ENCODE measurements around the gene CLPSL1. TPM values are rescaled to one million over a fixed set of nuclear protein-coding genes. Genes with fewer than 3 reads are reported as not detected.
"Not testable (repeated sequence)": the region's sequence is repeated elsewhere in the genome, so short reads cannot be mapped to it uniquely, and the experiment has no call there.

The CLPSL1 gene
- not detected in 2 replicates for total RNA-seq (ENCODE audit: low replicate concordance)
- long read RNA-seq, result 0 reads

GRCh38 chr6:35780719-35781118 lies at the start of gene CLPSL1:
CLPSL1 (plus strand) TSS chr6:35781019; CDS start chr6:35781111, 92 bp downstream.
- H3K27me3 Mint-ChIP-seq, result peaks cover 25% of the 10 kb centered on the region
- DNase-seq (ENCODE audit: extremely low spot score, unreplicated experiment), result no peak
- no peaks in the 10 kb centered on the region for H3K9me3 Mint-ChIP-seq
- H3K4me1 Mint-ChIP-seq (ENCODE audit: unreplicated experiment), result peaks cover 3% of the 10 kb centered on the region
- no peak within 1 kb of the TSS for H3K4me3 Mint-ChIP-seq
- H3K27ac Mint-ChIP-seq, result no peak within 1 kb of the TSS
- H3K36me3 Mint-ChIP-seq, result no peaks in the 10 kb centered on the region
- no peak for TF ChIP-seq CTCF (conservative IDR thresholded peaks at IDR 0.05)

- H3K4me1 Mint-ChIP-seq (ENCODE audit: unreplicated experiment), result peaks cover 34% of the 10 kb centered on the region
- no peak for TF ChIP-seq CTCF (conservative IDR thresholded peaks at IDR 0.05)
- peak overlapping the region; percentile 96 for H3K4me3 Mint-ChIP-seq
- peaks cover 10% of the 10 kb centered on the region for H3K27me3 Mint-ChIP-seq
- H3K36me3 Mint-ChIP-seq, result no peaks in the 10 kb centered on the region
- peak overlapping the region; percentile 58 for H3K27ac Mint-ChIP-seq
- no peaks in the 10 kb centered on the region for H3K9me3 Mint-ChIP-seq
- DNase-seq (ENCODE audit: extremely low spot score, unreplicated experiment), result peak; percentile 91
These were observed 49.4 kb upstream of the CLPSL1 start for GRCh38 chr6:35731414-35731735.

- TF ChIP-seq CTCF (conservative IDR thresholded peaks at IDR 0.05), result peak; percentile 25
- Mint-ChIP-seq H3K27ac (peak overlapping the region; percentile 90), H3K27me3 (peaks cover 5% of the 10 kb centered on the region), H3K4me1 (ENCODE audit: unreplicated experiment) (peaks cover 29% of the 10 kb centered on the region), H3K9me3 (no peaks in the 10 kb centered on the region), H3K4me3 (peak overlapping the region; percentile 96), H3K36me3 (no peaks in the 10 kb centered on the region)
- peak; percentile 91 for DNase-seq (ENCODE audit: extremely low spot score, unreplicated experiment)
These were observed 48.9 kb upstream of the CLPSL1 start for GRCh38 chr6:35731736-35732532.

GRCh38 chr6:35733633-35734032 lies 47.2 kb upstream of the CLPSL1 start:
- Mint-ChIP-seq H3K9me3 (no peaks in the 10 kb centered on the region), H3K4me1 (ENCODE audit: unreplicated experiment) (peaks cover 26% of the 10 kb centered on the region), H3K27ac (no peak overlapping the region), H3K4me3 (no peak overlapping the region), H3K27me3 (peaks cover 4% of the 10 kb centered on the region), H3K36me3 (no peaks in the 10 kb centered on the region)
- TF ChIP-seq CTCF (conservative IDR thresholded peaks at IDR 0.05), result no peak
- no peak for DNase-seq (ENCODE audit: extremely low spot score, unreplicated experiment)

- not testable (repeated sequence) for H3K4me3 Mint-ChIP-seq; H3K9me3 Mint-ChIP-seq; H3K36me3 Mint-ChIP-seq; DNase-seq (ENCODE audit: extremely low spot score, unreplicated experiment); H3K27me3 Mint-ChIP-seq; H3K27ac Mint-ChIP-seq
- H3K4me1 Mint-ChIP-seq (ENCODE audit: unreplicated experiment), result peaks cover 23% of the 10 kb centered on the region
These were observed 46.5 kb upstream of the CLPSL1 start for GRCh38 chr6:35734319-35734718.

GRCh38 chr6:35735452-35735851 lies 45.4 kb upstream of the CLPSL1 start:
- peaks cover 23% of the 10 kb centered on the region for H3K4me1 Mint-ChIP-seq (ENCODE audit: unreplicated experiment)
- H3K27ac Mint-ChIP-seq, result no peak overlapping the region
- no peak overlapping the region for H3K4me3 Mint-ChIP-seq
- no peaks in the 10 kb centered on the region for H3K27me3 Mint-ChIP-seq
- DNase-seq (ENCODE audit: extremely low spot score, unreplicated experiment), result no peak
- no peaks in the 10 kb centered on the region for H3K9me3 Mint-ChIP-seq
- TF ChIP-seq CTCF (conservative IDR thresholded peaks at IDR 0.05), result no peak
- no peaks in the 10 kb centered on the region for H3K36me3 Mint-ChIP-seq

Data from type B pancreatic cell (in vitro differentiated cells).